Fibroblast of villous mesenchyme (primary cell): ENCODE results near the gene FMN1. TPM values are rescaled to one million over a fixed set of nuclear protein-coding genes. Genes with fewer than 3 reads are reported as not detected.

Source experiments
- DNase-seq: peaks from one replicate; pipeline ENCODE4 v3.0.0-alpha.2; 2010; ENCODE audit warnings: low read depth
- H3K4me3 ChIP-seq: 2 replicates; pipeline ENCODE4 v1.5.1; 2011; ENCODE audit warnings: low read depth, mild to moderate bottlenecking, low read length
- total RNA-seq: library from RNA; depleted of rRNA; stranded (reverse); fragments of >200 nt; gene quantifications from 2 replicates; pipeline ENCODE4 v1.2.3, GENCODE V29; 2012
- TF ChIP-seq, protein P1 (sequence below): IDR thresholded peaks from 2 replicates; pipeline ENCODE4 v1.5.1; 2012; ENCODE audit warnings: low read depth, mild to moderate bottlenecking, low read length; ENCODE audit not compliant: insufficient read depth

The FMN1 gene
- total RNA-seq, 1 donor = 8.6 TPM

DNA sequence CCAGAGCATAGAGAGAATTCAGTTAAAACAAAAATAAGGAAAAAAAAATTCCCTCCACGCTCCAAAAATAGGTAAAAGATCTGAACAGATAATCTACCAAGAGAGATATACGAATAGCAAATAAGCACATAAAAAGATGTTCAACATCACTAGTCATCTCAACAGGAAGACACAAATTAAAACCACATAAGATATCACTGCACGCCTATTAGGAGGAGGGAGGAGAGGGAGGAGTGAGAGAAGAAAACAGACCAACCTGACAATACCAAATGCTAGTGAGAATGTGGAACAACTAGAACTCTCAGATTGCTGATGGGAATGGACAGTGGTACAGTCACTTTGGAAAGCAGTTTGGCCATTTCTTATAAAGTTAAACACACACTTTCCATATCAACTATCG, 212.5 kb downstream of the FMN1 start:
- TF ChIP-seq, protein P1, sequence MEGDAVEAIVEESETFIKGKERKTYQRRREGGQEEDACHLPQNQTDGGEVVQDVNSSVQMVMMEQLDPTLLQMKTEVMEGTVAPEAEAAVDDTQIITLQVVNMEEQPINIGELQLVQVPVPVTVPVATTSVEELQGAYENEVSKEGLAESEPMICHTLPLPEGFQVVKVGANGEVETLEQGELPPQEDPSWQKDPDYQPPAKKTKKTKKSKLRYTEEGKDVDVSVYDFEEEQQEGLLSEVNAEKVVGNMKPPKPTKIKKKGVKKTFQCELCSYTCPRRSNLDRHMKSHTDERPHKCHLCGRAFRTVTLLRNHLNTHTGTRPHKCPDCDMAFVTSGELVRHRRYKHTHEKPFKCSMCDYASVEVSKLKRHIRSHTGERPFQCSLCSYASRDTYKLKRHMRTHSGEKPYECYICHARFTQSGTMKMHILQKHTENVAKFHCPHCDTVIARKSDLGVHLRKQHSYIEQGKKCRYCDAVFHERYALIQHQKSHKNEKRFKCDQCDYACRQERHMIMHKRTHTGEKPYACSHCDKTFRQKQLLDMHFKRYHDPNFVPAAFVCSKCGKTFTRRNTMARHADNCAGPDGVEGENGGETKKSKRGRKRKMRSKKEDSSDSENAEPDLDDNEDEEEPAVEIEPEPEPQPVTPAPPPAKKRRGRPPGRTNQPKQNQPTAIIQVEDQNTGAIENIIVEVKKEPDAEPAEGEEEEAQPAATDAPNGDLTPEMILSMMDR = no peak
- peak; percentile 7 for DNase-seq

GRCh38 chr15:32981536-32981935, 213.0 kb downstream of the FMN1 start:
- H3K4me3 ChIP-seq = no peak overlapping the region
- no peak for DNase-seq
- TF ChIP-seq, protein P1 = no peak

More for the DNA sequence above, 212.5 kb downstream of the FMN1 start:
- H3K4me3 ChIP-seq = no peak overlapping the region

DNA sequence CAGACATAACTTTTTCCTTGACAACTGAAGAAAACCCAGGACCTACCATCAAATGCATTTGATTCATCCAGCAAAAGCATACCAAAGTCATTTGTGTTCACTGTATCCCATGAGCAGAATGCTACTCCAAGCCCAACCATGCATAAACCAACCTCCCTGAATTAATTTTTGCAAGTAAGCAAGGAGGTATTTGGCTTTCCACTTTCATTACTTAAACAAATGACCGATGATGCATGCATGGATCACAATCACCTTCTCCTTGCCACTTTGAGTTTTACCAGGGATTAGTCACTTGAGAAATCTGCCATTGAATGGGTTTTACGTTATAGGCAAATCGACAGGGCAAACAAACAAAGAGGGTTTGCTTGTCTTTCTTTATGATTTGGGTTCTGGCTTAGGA, 214.8 kb downstream of the FMN1 start:
- TF ChIP-seq, protein P1 = no peak
- H3K4me3 ChIP-seq = no peak overlapping the region
- peak; percentile 56 for DNase-seq

GRCh38 chr15:32977506-32977905, 217.0 kb downstream of the FMN1 start:
- DNase-seq = no peak
- TF ChIP-seq, protein P1 = no peak
- no peak overlapping the region for H3K4me3 ChIP-seq

GRCh38 chr15:32974691-32975090, 219.8 kb downstream of the FMN1 start:
- DNase-seq = no peak
- no peak overlapping the region for H3K4me3 ChIP-seq
- TF ChIP-seq, protein P1 = no peak

GRCh38 chr15:32972686-32973085, 221.8 kb downstream of the FMN1 start:
- no peak for DNase-seq
- TF ChIP-seq, protein P1 = no peak
- no peak overlapping the region for H3K4me3 ChIP-seq

DNA sequence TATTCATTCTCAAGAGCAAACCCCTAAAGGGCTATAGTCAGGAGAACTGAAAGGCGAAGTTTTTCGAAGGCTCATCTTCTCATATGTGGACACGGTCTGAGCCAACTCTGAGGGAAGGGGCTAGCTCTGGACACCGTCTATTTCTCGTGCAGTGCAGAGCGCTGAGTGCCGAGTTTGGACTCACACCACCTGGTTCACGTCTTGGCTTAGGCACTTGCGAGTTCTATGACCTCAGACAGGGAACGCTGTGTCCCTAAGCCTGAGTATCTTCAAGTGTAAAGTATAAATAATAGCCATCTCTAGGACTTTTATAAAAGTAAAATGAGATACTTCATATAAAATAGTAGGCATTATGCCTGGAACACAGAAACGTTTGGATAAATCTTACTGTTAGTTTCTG, 223.7 kb downstream of the FMN1 start:
- H3K4me3 ChIP-seq = no peak overlapping the region
- TF ChIP-seq, protein P1 = no peak
- no peak for DNase-seq
